ENCODE measurements around the gene GLB1L3.

Gene GLB1L3

GRCh38 chr11:134267966-134268365 lies 8.2 kb upstream of the GLB1L3 start:
- no peak for TF ChIP-seq EZH2phosphoT487 (conservative IDR thresholded peaks at IDR 0.05; ENCODE audit: low read length)
- no peaks in the 10 kb centered on the region for H4K20me1 ChIP-seq (ENCODE audit: low read depth, low read length)

DNA sequence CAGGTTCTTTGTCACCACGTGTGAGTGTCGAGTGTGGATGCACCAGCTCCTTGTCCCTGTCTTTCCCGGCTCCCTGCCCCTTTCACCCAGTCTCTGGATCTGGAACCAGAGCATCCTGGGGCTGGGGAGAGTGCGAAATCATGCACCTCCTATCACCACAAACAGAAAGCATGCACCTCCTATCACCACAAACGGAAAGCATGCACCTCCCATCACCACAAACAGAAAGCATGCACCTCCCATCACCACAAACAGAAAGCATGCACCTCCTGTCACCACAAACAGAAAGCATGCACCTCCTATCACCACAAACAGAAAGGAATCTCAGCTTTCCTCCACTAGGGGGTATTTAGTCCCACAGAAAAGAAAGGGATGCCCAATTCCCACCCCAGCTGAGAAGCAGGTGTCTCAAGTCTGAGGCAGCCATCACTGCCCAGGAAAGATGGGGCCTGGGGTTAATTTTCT lies 5.9 kb upstream of the GLB1L3 start:
- no peaks in the 10 kb centered on the region for H3K27me3 ChIP-seq (ENCODE audit: low read length)
- no peak for TF ChIP-seq EZH2phosphoT487 (conservative IDR thresholded peaks at IDR 0.05; ENCODE audit: low read length)
- TF ChIP-seq, protein P1, sequence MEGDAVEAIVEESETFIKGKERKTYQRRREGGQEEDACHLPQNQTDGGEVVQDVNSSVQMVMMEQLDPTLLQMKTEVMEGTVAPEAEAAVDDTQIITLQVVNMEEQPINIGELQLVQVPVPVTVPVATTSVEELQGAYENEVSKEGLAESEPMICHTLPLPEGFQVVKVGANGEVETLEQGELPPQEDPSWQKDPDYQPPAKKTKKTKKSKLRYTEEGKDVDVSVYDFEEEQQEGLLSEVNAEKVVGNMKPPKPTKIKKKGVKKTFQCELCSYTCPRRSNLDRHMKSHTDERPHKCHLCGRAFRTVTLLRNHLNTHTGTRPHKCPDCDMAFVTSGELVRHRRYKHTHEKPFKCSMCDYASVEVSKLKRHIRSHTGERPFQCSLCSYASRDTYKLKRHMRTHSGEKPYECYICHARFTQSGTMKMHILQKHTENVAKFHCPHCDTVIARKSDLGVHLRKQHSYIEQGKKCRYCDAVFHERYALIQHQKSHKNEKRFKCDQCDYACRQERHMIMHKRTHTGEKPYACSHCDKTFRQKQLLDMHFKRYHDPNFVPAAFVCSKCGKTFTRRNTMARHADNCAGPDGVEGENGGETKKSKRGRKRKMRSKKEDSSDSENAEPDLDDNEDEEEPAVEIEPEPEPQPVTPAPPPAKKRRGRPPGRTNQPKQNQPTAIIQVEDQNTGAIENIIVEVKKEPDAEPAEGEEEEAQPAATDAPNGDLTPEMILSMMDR (IDR thresholded peaks at IDR 0.05; ENCODE audit: insufficient read depth, low read length, poor library complexity, severe bottlenecking): no peak
- no peak overlapping the region for H3K4me3 ChIP-seq (ENCODE audit: insufficient read depth, low read length, poor library complexity, severe bottlenecking)
- H4K20me1 ChIP-seq (ENCODE audit: low read depth, low read length): no peaks in the 10 kb centered on the region
- no peak overlapping the region for H3K4me2 ChIP-seq (ENCODE audit: low read depth, low read length, poor library complexity, severe bottlenecking)
- no peak overlapping the region for H3K9ac ChIP-seq (ENCODE audit: low read length)
- no peak overlapping the region for H3K27ac ChIP-seq (ENCODE audit: low read depth, low read length)
- no peaks in the 10 kb centered on the region for H3K79me2 ChIP-seq (ENCODE audit: insufficient read depth, low read length)
- no peaks in the 10 kb centered on the region for H3F3A ChIP-seq (ENCODE audit: insufficient read depth)
- no peaks in the 10 kb centered on the region for H3K36me3 ChIP-seq (ENCODE audit: low read length)
- no peak overlapping the region for H2AFZ ChIP-seq (ENCODE audit: low read depth, low read length, severe bottlenecking)
- H3K9me3 ChIP-seq (ENCODE audit: insufficient read depth, low read length): no peaks in the 10 kb centered on the region
- H3K9me2 ChIP-seq (replicated peaks; ENCODE audit: insufficient read depth, low read length): no peaks in the 10 kb centered on the region

More at GRCh38 chr11:134267966-134268365, 8.2 kb upstream of the GLB1L3 start:
- no peak overlapping the region for H3K4me2 ChIP-seq (ENCODE audit: low read depth, low read length, poor library complexity, severe bottlenecking)
- H3K27ac ChIP-seq (ENCODE audit: low read depth, low read length): no peak overlapping the region
- no peaks in the 10 kb centered on the region for H3K9me3 ChIP-seq (ENCODE audit: insufficient read depth, low read length)
- no peaks in the 10 kb centered on the region for H3K27me3 ChIP-seq (ENCODE audit: low read length)
- no peak overlapping the region for H3K9ac ChIP-seq (ENCODE audit: low read length)
- H3K9me2 ChIP-seq (replicated peaks; ENCODE audit: insufficient read depth, low read length): no peaks in the 10 kb centered on the region
- H2AFZ ChIP-seq (ENCODE audit: low read depth, low read length, severe bottlenecking): no peak overlapping the region
- H3F3A ChIP-seq (ENCODE audit: insufficient read depth): no peaks in the 10 kb centered on the region
- H3K4me3 ChIP-seq (ENCODE audit: insufficient read depth, low read length, poor library complexity, severe bottlenecking): no peak overlapping the region
- H3K36me3 ChIP-seq (ENCODE audit: low read length): no peaks in the 10 kb centered on the region
- H3K79me2 ChIP-seq (ENCODE audit: insufficient read depth, low read length): no peaks in the 10 kb centered on the region

- H3K27ac ChIP-seq (ENCODE audit: low read depth, low read length): no peak overlapping the region
- H3K79me2 ChIP-seq (ENCODE audit: insufficient read depth, low read length): no peaks in the 10 kb centered on the region
- no peaks in the 10 kb centered on the region for H3K27me3 ChIP-seq (ENCODE audit: low read length)
- no peak for TF ChIP-seq EZH2phosphoT487 (conservative IDR thresholded peaks at IDR 0.05; ENCODE audit: low read length)
- TF ChIP-seq, protein P1 (IDR thresholded peaks at IDR 0.05; ENCODE audit: insufficient read depth, low read length, poor library complexity, severe bottlenecking): no peak
- no peaks in the 10 kb centered on the region for H4K20me1 ChIP-seq (ENCODE audit: low read depth, low read length)
- H2AFZ ChIP-seq (ENCODE audit: low read depth, low read length, severe bottlenecking): no peak overlapping the region
- H3F3A ChIP-seq (ENCODE audit: insufficient read depth): no peaks in the 10 kb centered on the region
- no peak overlapping the region for H3K4me3 ChIP-seq (ENCODE audit: insufficient read depth, low read length, poor library complexity, severe bottlenecking)
- no peak overlapping the region for H3K4me2 ChIP-seq (ENCODE audit: low read depth, low read length, poor library complexity, severe bottlenecking)
- H3K9me2 ChIP-seq (replicated peaks; ENCODE audit: insufficient read depth, low read length): no peaks in the 10 kb centered on the region
- H3K9me3 ChIP-seq (ENCODE audit: insufficient read depth, low read length): no peaks in the 10 kb centered on the region
- H3K9ac ChIP-seq (ENCODE audit: low read length): no peak overlapping the region
- H3K36me3 ChIP-seq (ENCODE audit: low read length): no peaks in the 10 kb centered on the region
These were observed 4.2 kb upstream of the GLB1L3 start for GRCh38 chr11:134271978-134272377.

DNA sequence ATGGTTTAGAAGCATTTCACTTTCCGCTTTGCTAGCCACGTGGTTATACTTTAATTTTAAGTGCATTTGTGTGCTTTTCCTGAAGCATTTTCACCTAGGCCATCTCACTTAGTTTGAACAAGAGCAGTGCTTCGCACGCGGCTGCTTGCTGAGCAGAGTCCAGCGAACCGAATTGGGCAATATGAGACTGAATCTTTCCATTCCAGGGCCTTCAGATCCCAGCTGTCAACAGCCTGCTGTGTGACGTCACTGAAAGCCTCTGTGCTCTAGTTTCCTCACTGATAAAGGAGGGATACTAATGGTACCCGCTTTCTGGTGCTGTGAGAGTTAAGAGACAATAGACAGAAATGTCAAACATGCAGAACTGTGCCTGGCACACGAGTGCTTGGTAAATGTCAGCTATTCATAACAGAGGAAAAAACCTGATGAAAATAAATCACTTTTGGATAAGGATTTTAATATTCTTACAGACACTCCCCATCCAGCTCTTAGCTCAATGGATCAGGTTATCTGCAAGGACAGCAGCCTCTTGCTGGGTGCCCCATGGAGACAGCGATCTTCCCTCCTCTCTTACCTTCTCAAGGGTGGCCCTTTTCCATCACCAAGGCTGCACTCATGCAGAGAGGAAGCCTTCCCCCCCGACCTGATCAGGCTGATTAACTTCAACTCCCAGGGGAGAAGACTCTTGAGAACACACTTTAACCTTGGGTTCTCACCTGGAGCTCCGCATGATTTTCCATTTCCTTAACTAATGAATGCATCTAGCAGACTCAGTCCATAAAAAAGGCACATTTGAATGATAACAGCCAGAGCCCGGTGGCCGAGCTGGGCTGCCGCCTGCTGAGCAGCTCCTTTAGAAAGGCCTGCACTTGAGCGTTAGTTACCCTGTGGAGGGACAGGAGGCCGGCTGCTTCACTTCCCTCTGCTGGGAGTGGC lies 3.5 kb upstream of the GLB1L3 start:
- Histone ChIP-seq H3K27me3 (ENCODE audit: low read length) (no peaks in the 10 kb centered on the region), H3K9ac (ENCODE audit: low read length) (no peak overlapping the region), H3K36me3 (ENCODE audit: low read length) (no peaks in the 10 kb centered on the region), H3K9me2 (replicated peaks; ENCODE audit: insufficient read depth, low read length) (no peaks in the 10 kb centered on the region), H3K27ac (ENCODE audit: low read depth, low read length) (no peak overlapping the region), H2AFZ (ENCODE audit: low read depth, low read length, severe bottlenecking) (no peak overlapping the region), H3F3A (ENCODE audit: insufficient read depth) (no peaks in the 10 kb centered on the region), H4K20me1 (ENCODE audit: low read depth, low read length) (no peaks in the 10 kb centered on the region), H3K9me3 (ENCODE audit: insufficient read depth, low read length) (no peaks in the 10 kb centered on the region), H3K4me2 (ENCODE audit: low read depth, low read length, poor library complexity, severe bottlenecking) (no peak overlapping the region), H3K79me2 (ENCODE audit: insufficient read depth, low read length) (no peaks in the 10 kb centered on the region), H3K4me3 (ENCODE audit: insufficient read depth, low read length, poor library complexity, severe bottlenecking) (no peak overlapping the region)
- no peak for TF ChIP-seq EZH2phosphoT487 (conservative IDR thresholded peaks at IDR 0.05; ENCODE audit: low read length)
- TF ChIP-seq, protein P1 (IDR thresholded peaks at IDR 0.05; ENCODE audit: insufficient read depth, low read length, poor library complexity, severe bottlenecking): no peak
